Calu3 (cell line): ENCODE data around the gene IFIT5. TPM values are rescaled to one million over a fixed set of nuclear protein-coding genes. Genes with fewer than 3 reads are reported as not detected.
"Not testable (repeated sequence)": the region's sequence is repeated elsewhere in the genome, so short reads cannot be mapped to it uniquely, and the experiment has no call there.

Experiments
- BruUV-seq: library from RNA; stranded (reverse); fragments of 400-500 nt; replicated peaks from 2 replicates; lab custom pipeline; 2021; lab: Mats Ljungman, UMichigan
- CTCF ChIA-PET: fragments of 300-600 bp; sonication (Branson Sonifier 250); formaldehyde crosslinking; loops from one replicate; lab custom pipeline; 2022; ENCODE audit warnings: antibody characterized with exemption; lab: Charles Lee
- DNase-seq: peaks from one replicate; pipeline ENCODE4 v3.0.0; 2022
- H3K27ac Mint-ChIP-seq: one replicate; pipeline ENCODE4 v1.8.0; 2022; ENCODE audit warnings: mixed read lengths; ENCODE audit not compliant: unreplicated experiment
- H3K27me3 Mint-ChIP-seq: one replicate; pipeline ENCODE4 v1.8.0; 2022; ENCODE audit warnings: mixed read lengths; ENCODE audit not compliant: unreplicated experiment
- H3K36me3 Mint-ChIP-seq: one replicate; pipeline ENCODE4 v1.8.0; 2022; ENCODE audit warnings: mild to moderate bottlenecking, moderate library complexity, mixed read lengths; ENCODE audit not compliant: insufficient read depth, unreplicated experiment
- H3K4me1 Mint-ChIP-seq: one replicate; pipeline ENCODE4 v1.8.0; 2022; ENCODE audit warnings: mild to moderate bottlenecking, low read depth, mixed read lengths; ENCODE audit not compliant: unreplicated experiment
- H3K4me3 Mint-ChIP-seq: one replicate; pipeline ENCODE4 v1.8.0; 2022; ENCODE audit warnings: mild to moderate bottlenecking, low read depth, moderate library complexity, mixed read lengths; ENCODE audit not compliant: unreplicated experiment
- H3K9me3 Mint-ChIP-seq: one replicate; pipeline ENCODE4 v1.8.0; 2022; ENCODE audit warnings: low read depth, mixed read lengths; ENCODE audit not compliant: unreplicated experiment
- CTCF ChIP-seq: fragments of 200-600 bp; IDR thresholded peaks from one replicate; pipeline ENCODE4 v1.8.0; 2022; ENCODE audit warnings: antibody characterized with exemption; ENCODE audit not compliant: unreplicated experiment
- intact Hi-C: fragments of 100-400 bp; cut with micrococcal nuclease; formaldehyde crosslinking; loops from one replicate; pipeline ENCODE4 v1.10.0; 2022; ENCODE audit not compliant: unreplicated experiment
- total RNA-seq: library from RNA; stranded (reverse); gene quantifications from 2 replicates; pipeline ENCODE4 v1.2.3, GENCODE V29; 2022

Gene IFIT5
- total RNA-seq, 1 experiment from 2014 or later, result 13.8 TPM

GRCh38 chr10:89398003-89398749 is 16.2 kb upstream of the IFIT5 start:
- intact Hi-C loops, result no loop called here
- no peak for DNase-seq
- TF ChIP-seq CTCF, result no peak

GRCh38 chr10:89399956-89400355 is 14.4 kb upstream of the IFIT5 start:
- DNase-seq, result no peak
- no TSS peak for BruUV-seq
- Mint-ChIP-seq H3K36me3 (peaks cover 5% of the 10 kb centered on the region), H3K27ac (no peak overlapping the region), H3K4me1 (no peaks in the 10 kb centered on the region), H3K4me3 (no peak overlapping the region), H3K27me3 (no peaks in the 10 kb centered on the region), H3K9me3 (no peaks in the 10 kb centered on the region)
- CTCF ChIA-PET, result no interaction called here
- intact Hi-C loops, result no loop called here
- no peak for TF ChIP-seq CTCF

More at GRCh38 chr10:89398003-89398749, 16.2 kb upstream of the IFIT5 start:
- BruUV-seq, result no TSS peak
- no peaks in the 10 kb centered on the region for H3K27me3 Mint-ChIP-seq
- no peak overlapping the region for H3K4me3 Mint-ChIP-seq
- no peak overlapping the region for H3K27ac Mint-ChIP-seq
- CTCF ChIA-PET, result no interaction called here
- no peaks in the 10 kb centered on the region for H3K9me3 Mint-ChIP-seq
- H3K36me3 Mint-ChIP-seq, result peaks cover 5% of the 10 kb centered on the region
- H3K4me1 Mint-ChIP-seq, result no peaks in the 10 kb centered on the region

GRCh38 chr10:89403043-89403442 is 11.3 kb upstream of the IFIT5 start:
- no TSS peak for BruUV-seq
- CTCF ChIA-PET, result no interaction called here
- Mint-ChIP-seq H3K36me3 (no peaks in the 10 kb centered on the region), H3K27ac (no peak overlapping the region), H3K4me3 (no peak overlapping the region), H3K9me3 (no peaks in the 10 kb centered on the region), H3K4me1 (no peaks in the 10 kb centered on the region), H3K27me3 (no peaks in the 10 kb centered on the region)
- TF ChIP-seq CTCF, result no peak
- DNase-seq, result no peak
- intact Hi-C loops, result no loop called here

- no peaks in the 10 kb centered on the region for H3K36me3 Mint-ChIP-seq
- intact Hi-C loops, result no loop called here
- no TSS peak for BruUV-seq
- H3K27ac Mint-ChIP-seq, result no peak overlapping the region
- no peaks in the 10 kb centered on the region for H3K4me1 Mint-ChIP-seq
- CTCF ChIA-PET, result interaction anchor here (0.5 kb wide), 1 partner anchor 12 kb away, joined by 6 read pairs; the partner anchor contains the start of gene IFIT1
- no peaks in the 10 kb centered on the region for H3K27me3 Mint-ChIP-seq
- TF ChIP-seq CTCF, result no peak
- no peaks in the 10 kb centered on the region for H3K9me3 Mint-ChIP-seq
- H3K4me3 Mint-ChIP-seq, result no peak overlapping the region
- no peak for DNase-seq
Measured at GRCh38 chr10:89404104-89405047, 10.0 kb upstream of the IFIT5 start.

- H3K4me1 Mint-ChIP-seq, BruUV-seq, H3K36me3 Mint-ChIP-seq, CTCF ChIA-PET, H3K27ac Mint-ChIP-seq, intact Hi-C loops, H3K9me3 Mint-ChIP-seq, H3K4me3 Mint-ChIP-seq, DNase-seq, H3K27me3 Mint-ChIP-seq: not testable (repeated sequence)
Measured at GRCh38 chr10:89406178-89406577, 8.2 kb upstream of the IFIT5 start.

GRCh38 chr10:89407792-89408191 is 6.6 kb upstream of the IFIT5 start:
- intact Hi-C loops, DNase-seq, CTCF ChIA-PET, H3K27ac Mint-ChIP-seq, H3K36me3 Mint-ChIP-seq, BruUV-seq, H3K4me1 Mint-ChIP-seq, H3K27me3 Mint-ChIP-seq, H3K4me3 Mint-ChIP-seq, H3K9me3 Mint-ChIP-seq: not testable (repeated sequence)
